Endodermal cell (in vitro differentiated cells): ENCODE measurements around the gene MPZL3. TPM values are rescaled to one million over a fixed set of nuclear protein-coding genes. Genes with fewer than 3 reads are reported as not detected.

Source experiments
- DNase-seq: peaks from one replicate; pipeline ENCODE4 v3.0.0-alpha.2; 2017
- H3K27ac ChIP-seq: 2 replicates; pipeline ENCODE4 v1.5.1; 2013; ENCODE audit warnings: mild to moderate bottlenecking, low read depth, low read length, moderate library complexity
- H3K27me3 ChIP-seq: 2 replicates; pipeline ENCODE4 v1.6.1; 2013; ENCODE audit warnings: mild to moderate bottlenecking, low read length, moderate library complexity; ENCODE audit not compliant: insufficient read depth, control insufficient read depth, poor library complexity, severe bottlenecking
- H3K36me3 ChIP-seq: 2 replicates; pipeline ENCODE4 v1.7.0; 2013; ENCODE audit warnings: mild to moderate bottlenecking, low read length, moderate library complexity; ENCODE audit not compliant: control insufficient read depth, insufficient read depth
- H3K4me1 ChIP-seq: one replicate; pipeline ENCODE4 v1.7.0; 2013; ENCODE audit warnings: low read length; ENCODE audit not compliant: control insufficient read depth, insufficient read depth
- H3K4me3 ChIP-seq: 2 replicates; pipeline ENCODE4 v1.5.1; 2013; ENCODE audit warnings: mild to moderate bottlenecking, low read length, moderate library complexity
- H3K9ac ChIP-seq: 2 replicates; pipeline ENCODE4 v1.6.1; 2013; ENCODE audit warnings: mild to moderate bottlenecking, low read length, moderate library complexity; ENCODE audit not compliant: poor library complexity, severe bottlenecking; ENCODE audit errors: extremely low read depth
- H3K9me3 ChIP-seq: 2 replicates; pipeline ENCODE4 v1.6.1; 2013; ENCODE audit warnings: mild to moderate bottlenecking, low read length, moderate library complexity; ENCODE audit not compliant: control insufficient read depth
- H3K27ac Mint-ChIP-seq: 2 replicates; pipeline ENCODE4 v1.8.0; 2020; ENCODE audit warnings: mixed read lengths
- H3K27me3 Mint-ChIP-seq: 2 replicates; pipeline ENCODE4 v1.8.0; 2021; ENCODE audit warnings: mild to moderate bottlenecking, mixed read lengths; ENCODE audit not compliant: insufficient read depth
- H3K36me3 Mint-ChIP-seq: 2 replicates; pipeline ENCODE4 v1.8.0; 2020; ENCODE audit warnings: low read depth, mixed read lengths
- H3K4me1 Mint-ChIP-seq: 2 replicates; pipeline ENCODE4 v1.8.0; 2020; ENCODE audit warnings: mixed read lengths
- H3K4me3 Mint-ChIP-seq: 2 replicates; pipeline ENCODE4 v1.8.0; 2020; ENCODE audit warnings: mild to moderate bottlenecking, moderate library complexity, mixed read lengths
- H3K9me3 Mint-ChIP-seq: 2 replicates; pipeline ENCODE4 v1.8.0; 2020; ENCODE audit warnings: mild to moderate bottlenecking, mixed read lengths
- CTCF ChIP-seq: fragments of 200-600 bp; sonication (generic); conservative IDR thresholded peaks from 2 replicates; pipeline ENCODE4 v1.5.0; 2021; ENCODE audit warnings: antibody characterized with exemption, mild to moderate bottlenecking
- WGBS, 2 experiments: methylation state at CpG; one replicate each; pipeline versions ENCODE4 v1.1.5 to v1.1.7; 2013; ENCODE audit warnings: missing lambda C conversion rate in 2 of 2, mixed read lengths in 1 of 2; ENCODE audit not compliant: insufficient coverage in 1 of 2, insufficient read length in 1 of 2; 5-methylcytosine and 5-hydroxymethylcytosine counted together
- total RNA-seq, 2 donors: library from RNA; stranded (reverse); fragmentation: NEBNext Ultra II Directional in 1 of 2; extraction: Animal tissue kit (Norgen Biotek cat#: 25700) in 1 of 2; gene quantifications; 2 replicates in 1 of 2; 3 replicates in 1 of 2; pipeline ENCODE4 v1.2.1, GENCODE V29; 2021

Gene MPZL3
- total RNA-seq, 2 donors from 2014 or later: 4.1 to 5.7 TPM

GRCh38 chr11:118180300-118180703 lies 71.9 kb downstream of the MPZL3 start:
- 12 to 13% methylated on average over 11 of the region's 11 CpGs for WGBS, 2 experiments
- Mint-ChIP-seq H3K9me3 (no peaks in the 10 kb centered on the region), H3K27me3 (peaks cover 21% of the 10 kb centered on the region), H3K4me1 (peaks cover 18% of the 10 kb centered on the region), H3K4me3 (no peak overlapping the region), H3K27ac (no peak overlapping the region), H3K36me3 (no peaks in the 10 kb centered on the region)
- peaks cover 12% of the 10 kb centered on the region for H3K27me3 ChIP-seq
- no peak overlapping the region for H3K27ac ChIP-seq
- peaks cover 6% of the 10 kb centered on the region for H3K4me1 ChIP-seq
- no peak overlapping the region for H3K9ac ChIP-seq
- H3K36me3 ChIP-seq: no peaks in the 10 kb centered on the region
- DNase-seq: peak; percentile 92
- no peak overlapping the region for H3K4me3 ChIP-seq
- TF ChIP-seq CTCF: peak; percentile 25
- no peaks in the 10 kb centered on the region for H3K9me3 ChIP-seq

- DNase-seq: no peak
- H3K36me3 Mint-ChIP-seq: no peaks in the 10 kb centered on the region
- no peak for TF ChIP-seq CTCF
- Histone ChIP-seq H3K9ac (no peak overlapping the region), H3K4me3 (no peak overlapping the region), H3K4me1 (peaks cover 6% of the 10 kb centered on the region), H3K27me3 (peaks cover 37% of the 10 kb centered on the region), H3K9me3 (no peaks in the 10 kb centered on the region), H3K27ac (no peak overlapping the region), H3K36me3 (no peaks in the 10 kb centered on the region)
- peak overlapping the region; percentile 60 for H3K4me3 Mint-ChIP-seq
- H3K27ac Mint-ChIP-seq: no peak overlapping the region
- H3K9me3 Mint-ChIP-seq: no peaks in the 10 kb centered on the region
- H3K27me3 Mint-ChIP-seq: peaks cover 46% of the 10 kb centered on the region
- WGBS, 2 experiments: 84 to 87% methylated on average over 2 to 4 of the region's 4 CpGs
- H3K4me1 Mint-ChIP-seq: peaks cover 26% of the 10 kb centered on the region
Observed at GRCh38 chr11:118176778-118177134, 75.4 kb downstream of the MPZL3 start.

Other genes with a start within 250 kb of the MPZL3 start
- gene TMPRSS4, start 175.3 kb downstream of the MPZL3 start, total RNA-seq: not detected
- gene SMIM35, start 165.4 kb downstream of the MPZL3 start, total RNA-seq: not detected
- under 1 TPM; 0.15 to 0.20 TPM for gene SCN4B, start 99.5 kb downstream of the MPZL3 start, total RNA-seq
- under 1 TPM; 0.11 to 0.20 TPM for gene SCN2B, start 75.7 kb downstream of the MPZL3 start, total RNA-seq
- under 1 TPM; 0.40 to 0.55 TPM for gene JAML, start 27.4 kb downstream of the MPZL3 start, total RNA-seq
- 1 to 10 TPM; 3.2 to 4.4 TPM for gene MPZL2, start 11.9 kb upstream of the MPZL3 start, total RNA-seq
- gene CD3E, start 52.4 kb upstream of the MPZL3 start, total RNA-seq: under 1 TPM in 1 of 2 donors, not detected in 1; 0.29 TPM
- gene CD3D, start 90.3 kb upstream of the MPZL3 start, total RNA-seq: under 1 TPM in 1 of 2 donors, not detected in 1; 0.92 TPM
- not detected for gene CD3G, start 92.0 kb upstream of the MPZL3 start, total RNA-seq
- 10 to 100 TPM; 39.6 to 42.6 TPM for gene UBE4A, start 107.2 kb upstream of the MPZL3 start, total RNA-seq
- gene ATP5MG, start 149.2 kb upstream of the MPZL3 start, total RNA-seq: 100 to 1,000 TPM; 214 to 283 TPM
- 10 to 100 TPM; 76.9 to 78.8 TPM for gene KMT2A, start 184.1 kb upstream of the MPZL3 start, total RNA-seq